Measurements from ENCODE around the gene SEC24B.
"Not testable (repeated sequence)": the region's sequence is repeated elsewhere in the genome, so short reads cannot be mapped to it uniquely, and the experiment has no call there.

Gene SEC24B

GRCh38 chr4:109495514-109495913 is 61.9 kb downstream of the SEC24B start:
- Histone ChIP-seq H3K36me3 (ENCODE audit: control insufficient read depth, insufficient read depth, low read length) (peaks cover 50% of the 10 kb centered on the region), H3K27ac (ENCODE audit: insufficient read depth, low read length, poor library complexity, severe bottlenecking) (no peak overlapping the region), H3K4me1 (ENCODE audit: control insufficient read depth, insufficient read depth, low read length, poor library complexity, severe bottlenecking) (no peaks in the 10 kb centered on the region), H3K27me3 (replicated peaks; ENCODE audit: control insufficient read depth, insufficient read depth, low read length, poor library complexity, severe bottlenecking) (no peaks in the 10 kb centered on the region), H3K9me3 (ENCODE audit: control insufficient read depth, low read length) (no peaks in the 10 kb centered on the region), H3K4me3 (ENCODE audit: insufficient read depth, low read depth, low read length, poor library complexity, severe bottlenecking) (no peak overlapping the region)
- DNase-seq: no peak

- Histone ChIP-seq H3K9me3 (ENCODE audit: control insufficient read depth, low read length) (no peaks in the 10 kb centered on the region), H3K4me3 (ENCODE audit: insufficient read depth, low read depth, low read length, poor library complexity, severe bottlenecking) (no peak overlapping the region), H3K27me3 (replicated peaks; ENCODE audit: control insufficient read depth, insufficient read depth, low read length, poor library complexity, severe bottlenecking) (no peaks in the 10 kb centered on the region), H3K27ac (ENCODE audit: insufficient read depth, low read length, poor library complexity, severe bottlenecking) (no peak overlapping the region), H3K36me3 (ENCODE audit: control insufficient read depth, insufficient read depth, low read length) (peaks cover 55% of the 10 kb centered on the region), H3K4me1 (ENCODE audit: control insufficient read depth, insufficient read depth, low read length, poor library complexity, severe bottlenecking) (no peaks in the 10 kb centered on the region)
- no peak for DNase-seq
Measured at GRCh38 chr4:109496875-109497274, 63.3 kb downstream of the SEC24B start.

- Histone ChIP-seq H3K4me3 (ENCODE audit: insufficient read depth, low read depth, low read length, poor library complexity, severe bottlenecking) (no peak overlapping the region), H3K9me3 (ENCODE audit: control insufficient read depth, low read length) (no peaks in the 10 kb centered on the region), H3K27ac (ENCODE audit: insufficient read depth, low read length, poor library complexity, severe bottlenecking) (no peak overlapping the region), H3K27me3 (replicated peaks; ENCODE audit: control insufficient read depth, insufficient read depth, low read length, poor library complexity, severe bottlenecking) (no peaks in the 10 kb centered on the region), H3K36me3 (ENCODE audit: control insufficient read depth, insufficient read depth, low read length) (peaks cover 53% of the 10 kb centered on the region), H3K4me1 (ENCODE audit: control insufficient read depth, insufficient read depth, low read length, poor library complexity, severe bottlenecking) (no peaks in the 10 kb centered on the region)
- DNase-seq: no peak
Measured at GRCh38 chr4:109497511-109497910, 63.9 kb downstream of the SEC24B start.

- DNase-seq: no peak
- H3K36me3 ChIP-seq (ENCODE audit: control insufficient read depth, insufficient read depth, low read length): peaks cover 53% of the 10 kb centered on the region
- no peak overlapping the region for H3K4me3 ChIP-seq (ENCODE audit: insufficient read depth, low read depth, low read length, poor library complexity, severe bottlenecking)
- H3K9me3 ChIP-seq (ENCODE audit: control insufficient read depth, low read length): no peaks in the 10 kb centered on the region
- no peaks in the 10 kb centered on the region for H3K27me3 ChIP-seq (replicated peaks; ENCODE audit: control insufficient read depth, insufficient read depth, low read length, poor library complexity, severe bottlenecking)
- no peaks in the 10 kb centered on the region for H3K4me1 ChIP-seq (ENCODE audit: control insufficient read depth, insufficient read depth, low read length, poor library complexity, severe bottlenecking)
- H3K27ac ChIP-seq (ENCODE audit: insufficient read depth, low read length, poor library complexity, severe bottlenecking): no peak overlapping the region
Measured at GRCh38 chr4:109499513-109499912, 65.9 kb downstream of the SEC24B start.

- no peak for DNase-seq
- H3K4me3 ChIP-seq (ENCODE audit: insufficient read depth, low read depth, low read length, poor library complexity, severe bottlenecking): no peak overlapping the region
- H3K27ac ChIP-seq (ENCODE audit: insufficient read depth, low read length, poor library complexity, severe bottlenecking): no peak overlapping the region
- H3K9me3 ChIP-seq (ENCODE audit: control insufficient read depth, low read length): no peaks in the 10 kb centered on the region
- no peaks in the 10 kb centered on the region for H3K4me1 ChIP-seq (ENCODE audit: control insufficient read depth, insufficient read depth, low read length, poor library complexity, severe bottlenecking)
- H3K27me3 ChIP-seq (replicated peaks; ENCODE audit: control insufficient read depth, insufficient read depth, low read length, poor library complexity, severe bottlenecking): no peaks in the 10 kb centered on the region
- H3K36me3 ChIP-seq (ENCODE audit: control insufficient read depth, insufficient read depth, low read length): peaks cover 34% of the 10 kb centered on the region
Measured at GRCh38 chr4:109506890-109507289, 73.3 kb downstream of the SEC24B start.

- H3K4me1 ChIP-seq (ENCODE audit: control insufficient read depth, insufficient read depth, low read length, poor library complexity, severe bottlenecking): no peaks in the 10 kb centered on the region
- H3K36me3 ChIP-seq (ENCODE audit: control insufficient read depth, insufficient read depth, low read length): peaks cover 37% of the 10 kb centered on the region
- H3K9me3 ChIP-seq (ENCODE audit: control insufficient read depth, low read length): no peaks in the 10 kb centered on the region
- H3K4me3 ChIP-seq (ENCODE audit: insufficient read depth, low read depth, low read length, poor library complexity, severe bottlenecking): no peak overlapping the region
- DNase-seq: no peak
- H3K27me3 ChIP-seq (replicated peaks; ENCODE audit: control insufficient read depth, insufficient read depth, low read length, poor library complexity, severe bottlenecking): no peaks in the 10 kb centered on the region
- H3K27ac ChIP-seq (ENCODE audit: insufficient read depth, low read length, poor library complexity, severe bottlenecking): no peak overlapping the region
Measured at GRCh38 chr4:109510687-109511086, 77.1 kb downstream of the SEC24B start.

GRCh38 chr4:109511414-109511813 is 77.8 kb downstream of the SEC24B start:
- DNase-seq: no peak
- no peak overlapping the region for H3K27ac ChIP-seq (ENCODE audit: insufficient read depth, low read length, poor library complexity, severe bottlenecking)
- no peaks in the 10 kb centered on the region for H3K9me3 ChIP-seq (ENCODE audit: control insufficient read depth, low read length)
- no peaks in the 10 kb centered on the region for H3K4me1 ChIP-seq (ENCODE audit: control insufficient read depth, insufficient read depth, low read length, poor library complexity, severe bottlenecking)
- H3K4me3 ChIP-seq (ENCODE audit: insufficient read depth, low read depth, low read length, poor library complexity, severe bottlenecking): no peak overlapping the region
- peaks cover 42% of the 10 kb centered on the region for H3K36me3 ChIP-seq (ENCODE audit: control insufficient read depth, insufficient read depth, low read length)
- H3K27me3 ChIP-seq (replicated peaks; ENCODE audit: control insufficient read depth, insufficient read depth, low read length, poor library complexity, severe bottlenecking): no peaks in the 10 kb centered on the region

GRCh38 chr4:109513368-109513767 is 79.8 kb downstream of the SEC24B start:
- peaks cover 47% of the 10 kb centered on the region for H3K36me3 ChIP-seq (ENCODE audit: control insufficient read depth, insufficient read depth, low read length)
- H3K4me1 ChIP-seq (ENCODE audit: control insufficient read depth, insufficient read depth, low read length, poor library complexity, severe bottlenecking); H3K27ac ChIP-seq (ENCODE audit: insufficient read depth, low read length, poor library complexity, severe bottlenecking); H3K27me3 ChIP-seq (replicated peaks; ENCODE audit: control insufficient read depth, insufficient read depth, low read length, poor library complexity, severe bottlenecking); DNase-seq; H3K4me3 ChIP-seq (ENCODE audit: insufficient read depth, low read depth, low read length, poor library complexity, severe bottlenecking); H3K9me3 ChIP-seq (ENCODE audit: control insufficient read depth, low read length): not testable (repeated sequence)

GRCh38 chr4:109532182-109532581 is 98.6 kb downstream of the SEC24B start:
- DNase-seq: no peak
- H3K27me3 ChIP-seq (replicated peaks; ENCODE audit: control insufficient read depth, insufficient read depth, low read length, poor library complexity, severe bottlenecking): no peaks in the 10 kb centered on the region
- H3K4me3 ChIP-seq (ENCODE audit: insufficient read depth, low read depth, low read length, poor library complexity, severe bottlenecking): no peak overlapping the region
- H3K36me3 ChIP-seq (ENCODE audit: control insufficient read depth, insufficient read depth, low read length): peaks cover 63% of the 10 kb centered on the region
- no peaks in the 10 kb centered on the region for H3K4me1 ChIP-seq (ENCODE audit: control insufficient read depth, insufficient read depth, low read length, poor library complexity, severe bottlenecking)
- H3K27ac ChIP-seq (ENCODE audit: insufficient read depth, low read length, poor library complexity, severe bottlenecking): no peak overlapping the region
- H3K9me3 ChIP-seq (ENCODE audit: control insufficient read depth, low read length): no peaks in the 10 kb centered on the region

- Histone ChIP-seq H3K36me3 (ENCODE audit: control insufficient read depth, insufficient read depth, low read length) (peaks cover 10% of the 10 kb centered on the region), H3K9me3 (ENCODE audit: control insufficient read depth, low read length) (no peaks in the 10 kb centered on the region), H3K4me1 (ENCODE audit: control insufficient read depth, insufficient read depth, low read length, poor library complexity, severe bottlenecking) (peaks cover 6% of the 10 kb centered on the region), H3K27me3 (replicated peaks; ENCODE audit: control insufficient read depth, insufficient read depth, low read length, poor library complexity, severe bottlenecking) (no peaks in the 10 kb centered on the region), H3K4me3 (ENCODE audit: insufficient read depth, low read depth, low read length, poor library complexity, severe bottlenecking) (no peak overlapping the region), H3K27ac (ENCODE audit: insufficient read depth, low read length, poor library complexity, severe bottlenecking) (no peak overlapping the region)
- DNase-seq: no peak
Measured at GRCh38 chr4:109545401-109545800, 111.8 kb downstream of the SEC24B start.

GRCh38 chr4:109547394-109547793 is 113.8 kb downstream of the SEC24B start:
- no peak overlapping the region for H3K4me3 ChIP-seq (ENCODE audit: insufficient read depth, low read depth, low read length, poor library complexity, severe bottlenecking)

More at GRCh38 chr4:109547394-109547793, 113.8 kb downstream of the SEC24B start:
- DNase-seq: no peak
- Histone ChIP-seq H3K4me1 (ENCODE audit: control insufficient read depth, insufficient read depth, low read length, poor library complexity, severe bottlenecking) (peaks cover 6% of the 10 kb centered on the region), H3K9me3 (ENCODE audit: control insufficient read depth, low read length) (no peaks in the 10 kb centered on the region), H3K36me3 (ENCODE audit: control insufficient read depth, insufficient read depth, low read length) (peaks cover under 1% of the 10 kb centered on the region), H3K27me3 (replicated peaks; ENCODE audit: control insufficient read depth, insufficient read depth, low read length, poor library complexity, severe bottlenecking) (no peaks in the 10 kb centered on the region), H3K27ac (ENCODE audit: insufficient read depth, low read length, poor library complexity, severe bottlenecking) (no peak overlapping the region)

Data from effector memory CD4-positive, alpha-beta T cell (primary cell).